NCI-H146 treated with DMSO at 0.1 percent for 48 hours (cell line): ENCODE results near the gene C1orf116.
A peak's percentile ranks its signal among the peaks of the same experiment; 100 is the strongest.
"Not testable (repeated sequence)": the region's sequence is repeated elsewhere in the genome, so short reads cannot be mapped to it uniquely, and the experiment has no call there.

Experiments used
- DNase-seq: peaks from one replicate; lab custom pipeline; 2025; ENCODE audit not compliant: unreplicated experiment; lab: John Stamatoyannopoulos, UW

Gene C1orf116

DNA sequence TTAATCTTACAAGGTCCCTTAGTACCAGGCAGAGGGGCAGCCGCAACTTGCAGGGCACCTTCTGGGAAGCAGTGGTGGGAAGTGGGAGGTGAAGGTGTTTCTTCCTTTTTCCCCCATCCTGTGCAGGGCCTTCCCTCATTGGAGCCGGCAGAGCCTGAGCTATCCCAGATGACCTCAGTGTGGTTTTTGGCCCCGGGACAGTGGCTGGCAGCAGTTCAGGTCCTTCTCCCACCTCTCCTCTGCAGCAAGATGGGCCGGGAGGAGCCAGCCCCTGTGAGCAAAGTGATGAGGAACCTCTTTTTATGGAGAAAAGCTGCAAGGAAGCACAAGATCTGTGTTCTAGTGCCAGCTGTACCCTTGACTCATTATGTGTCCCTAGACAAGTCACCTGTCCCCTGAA, 27.3 kb upstream of the C1orf116 start:
- DNase-seq = no peak

- no peak for DNase-seq
Observed at GRCh38 chr1:207058878-207059867, 26.6 kb upstream of the C1orf116 start.

DNA sequence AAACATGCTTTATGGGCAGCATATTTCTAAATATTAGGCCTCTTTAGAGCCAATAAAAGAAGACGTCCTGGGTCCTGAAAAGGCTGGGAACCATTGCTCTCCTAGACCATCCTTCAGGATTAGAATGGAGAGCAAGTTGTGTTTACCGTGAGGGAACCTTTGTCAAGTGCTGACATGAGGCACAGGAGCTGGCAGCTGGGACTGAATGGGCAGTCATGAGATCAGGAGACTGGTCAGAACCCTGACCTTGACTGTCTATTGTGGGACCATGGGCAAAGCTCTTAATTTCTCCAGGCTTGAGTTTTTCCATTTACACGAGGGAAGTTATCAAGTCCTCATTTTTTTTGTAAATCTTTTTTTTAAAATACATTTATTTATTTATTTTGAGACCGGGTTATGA, 25.7 kb upstream of the C1orf116 start:
- DNase-seq = no peak

DNA sequence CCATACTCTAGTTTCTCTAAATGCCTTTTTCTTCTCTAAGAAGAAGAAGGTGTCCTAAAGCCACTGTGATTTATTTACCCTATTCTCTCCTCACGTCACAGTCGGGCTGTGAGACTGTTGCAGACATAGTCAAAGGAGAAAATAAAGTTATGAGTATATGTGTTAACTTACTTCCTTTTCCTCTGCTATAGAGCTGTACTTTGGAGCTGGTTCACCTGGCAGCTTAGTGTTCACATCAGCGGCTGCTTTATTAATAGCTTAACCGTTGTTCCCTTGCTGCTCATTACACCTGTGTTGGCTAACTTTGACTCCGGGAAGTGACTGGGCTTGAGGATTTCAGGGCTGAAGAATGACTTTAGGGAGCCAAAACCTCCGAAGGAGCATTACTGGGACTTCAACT, 24.1 kb upstream of the C1orf116 start:
- no peak for DNase-seq

- DNase-seq = no peak
Observed at GRCh38 chr1:207055386-207056001, 22.9 kb upstream of the C1orf116 start.

- DNase-seq = no peak
Observed at GRCh38 chr1:207054491-207054890, 21.9 kb upstream of the C1orf116 start.

DNA sequence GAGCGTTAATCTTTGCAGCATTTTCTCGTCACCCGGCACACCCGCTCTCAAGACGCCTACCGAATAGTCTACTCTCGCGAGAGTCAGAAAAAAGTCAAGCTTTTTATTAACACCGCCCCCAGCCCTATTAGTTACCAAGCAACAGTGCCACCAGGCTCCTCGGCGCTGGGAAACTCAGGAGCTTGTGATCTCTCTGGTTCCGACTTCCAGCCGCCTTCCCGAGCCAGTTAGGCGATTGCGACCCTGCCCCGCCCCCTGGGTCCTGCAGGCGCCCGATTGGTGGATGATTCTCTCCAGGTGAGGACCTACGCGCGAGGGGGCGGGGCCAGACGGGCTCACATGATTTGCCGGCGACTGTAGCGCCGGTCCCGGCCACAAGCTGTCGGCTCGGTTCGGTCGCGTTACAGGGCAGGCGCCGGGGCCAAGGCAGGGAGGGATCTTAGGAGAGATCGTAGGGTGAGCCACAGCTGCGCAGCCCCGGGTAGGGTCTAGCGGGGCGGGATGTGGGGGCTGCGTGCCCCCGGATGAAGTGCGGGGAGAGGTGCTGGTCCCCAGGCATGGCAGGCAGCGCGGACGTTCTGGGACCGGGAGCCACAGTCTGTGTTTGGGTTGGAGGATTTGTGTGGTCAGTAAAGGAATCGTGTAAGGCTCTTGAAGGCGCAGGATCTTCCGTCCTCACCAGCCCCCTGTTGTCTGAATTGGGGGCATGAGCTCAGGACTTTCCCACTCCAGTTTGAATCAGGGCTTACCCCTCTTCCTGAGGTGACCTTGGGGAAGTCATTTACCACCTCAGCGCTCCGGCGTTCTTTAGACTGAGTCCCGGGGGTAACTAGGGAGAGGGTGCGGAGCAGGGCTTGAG, 20.6 kb upstream of the C1orf116 start, which contains the start of gene PFKFB2:
TSS of gene PFKFB2 (plus strand) at position 365 of the 859 bp plus-strand sequence. CDS start 1,443 bp downstream, outside the sequence.
- peak; percentile 98 for DNase-seq

DNA sequence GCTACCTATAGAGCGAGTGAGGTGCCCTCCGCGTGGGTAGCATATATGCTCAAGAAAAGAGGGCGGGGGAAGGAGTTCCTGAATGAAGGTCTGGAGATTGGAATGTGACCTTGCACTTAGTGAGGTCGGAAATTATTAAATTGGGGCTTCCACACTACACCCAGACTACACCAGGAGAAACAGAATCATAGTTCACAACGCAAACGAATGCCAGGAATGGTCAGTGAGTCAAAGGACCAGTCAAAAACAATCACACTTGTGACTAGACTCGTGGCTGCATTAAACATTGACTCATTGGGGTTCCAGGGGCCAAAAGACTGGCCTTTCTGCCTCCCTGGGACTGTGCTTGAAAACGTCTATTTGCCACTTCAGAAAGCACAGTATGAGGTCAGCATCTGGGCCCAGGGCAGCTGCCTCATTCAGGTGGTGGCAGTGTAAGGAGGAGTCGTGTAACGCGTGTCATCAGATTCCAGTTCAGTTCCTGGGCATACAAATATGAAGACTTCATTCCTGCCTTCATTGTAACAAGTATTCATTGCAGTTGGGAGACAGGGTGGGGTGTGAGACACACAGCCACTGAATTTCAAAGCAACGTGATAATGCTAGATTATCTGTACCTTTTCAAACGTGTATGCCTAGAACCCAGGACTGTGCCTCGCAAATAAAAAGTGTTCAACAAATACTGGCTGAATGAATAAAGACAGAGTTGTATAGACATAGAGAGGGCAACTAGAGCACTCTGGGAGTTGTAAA, 18.8 kb upstream of the C1orf116 start, which contains the start of gene YOD1:
TSS of gene YOD1 (minus strand) at position 18 of the 753 bp plus-strand sequence. CDS start 178 bp downstream, outside the sequence.
- DNase-seq = peak; percentile 43

DNA sequence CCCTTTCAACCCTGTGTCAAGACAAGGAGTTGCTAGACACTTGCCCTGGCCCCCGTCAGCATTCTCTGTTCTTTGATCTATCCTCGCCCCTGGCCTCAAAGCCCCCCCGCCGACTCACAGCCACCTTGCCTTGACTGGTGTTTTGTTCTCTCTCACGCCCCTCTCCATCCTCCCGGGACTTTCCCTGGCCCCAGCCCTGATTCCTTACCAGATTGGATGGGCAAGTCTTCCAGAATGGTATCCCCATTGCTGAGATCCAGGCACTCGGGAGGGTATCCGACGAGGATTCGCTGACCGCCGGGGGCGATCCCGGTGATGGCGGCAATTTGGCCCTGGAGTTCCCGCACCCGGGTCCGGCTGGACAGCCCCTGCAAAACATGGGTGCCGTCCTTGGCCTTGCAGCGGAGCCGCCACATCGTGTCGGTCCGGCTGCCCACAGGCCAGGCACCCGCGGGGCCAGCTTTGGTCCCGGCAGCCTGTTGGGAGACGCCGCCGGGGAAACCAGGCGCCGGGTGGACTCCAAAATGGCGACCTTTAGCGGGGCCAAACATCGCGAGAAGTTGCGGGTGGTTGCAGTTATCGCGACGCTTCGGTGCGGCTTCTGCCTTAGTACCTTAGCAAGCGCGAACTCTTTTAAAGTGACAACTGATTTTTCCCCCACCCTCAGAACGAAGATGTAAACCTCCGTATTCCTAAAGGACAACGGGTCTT, 18.1 kb upstream of the C1orf116 start:
- DNase-seq = peak; percentile 70

DNA sequence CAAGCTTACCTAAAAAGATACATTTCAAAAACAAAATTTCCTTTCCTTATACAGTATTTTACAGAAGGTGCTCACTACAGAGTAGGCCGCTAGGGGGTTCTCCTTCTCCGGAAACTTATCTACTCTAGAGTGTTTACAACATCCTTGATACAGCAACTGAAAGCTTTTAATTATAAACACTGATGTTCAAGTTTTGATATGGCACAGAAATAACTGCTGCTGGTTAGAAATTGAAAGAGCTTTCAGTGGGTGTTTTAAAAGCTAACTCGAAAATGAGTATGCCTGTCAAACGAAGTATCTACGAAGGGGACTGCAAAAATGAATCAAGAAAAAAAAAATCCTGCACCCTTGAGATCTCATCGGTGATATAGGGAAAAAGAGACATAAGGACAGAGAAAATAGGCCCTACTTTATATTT, 17.4 kb upstream of the C1orf116 start:
- peak; percentile 9 for DNase-seq

DNA sequence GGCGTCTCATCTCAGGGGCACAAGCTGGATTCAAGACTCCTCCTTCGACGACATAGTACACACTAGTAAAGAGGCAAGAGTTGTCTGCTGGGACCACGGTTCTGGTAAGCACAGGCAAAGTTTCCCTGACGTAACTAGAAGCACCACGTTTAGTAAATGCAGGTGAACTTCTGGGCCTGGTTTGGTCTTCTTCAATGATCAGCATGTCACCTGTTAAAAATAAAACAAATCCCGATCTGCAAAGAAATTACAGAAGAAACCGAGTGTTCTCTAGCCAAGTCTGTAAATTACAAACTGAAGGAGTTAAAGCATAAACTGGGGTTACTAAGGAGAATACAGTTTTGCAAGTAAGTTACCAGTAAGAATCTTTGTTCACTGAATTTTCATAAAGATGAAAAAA, 17.0 kb upstream of the C1orf116 start:
- no peak for DNase-seq

- DNase-seq = no peak
Observed at GRCh38 chr1:207049054-207049453, 16.5 kb upstream of the C1orf116 start.

DNA sequence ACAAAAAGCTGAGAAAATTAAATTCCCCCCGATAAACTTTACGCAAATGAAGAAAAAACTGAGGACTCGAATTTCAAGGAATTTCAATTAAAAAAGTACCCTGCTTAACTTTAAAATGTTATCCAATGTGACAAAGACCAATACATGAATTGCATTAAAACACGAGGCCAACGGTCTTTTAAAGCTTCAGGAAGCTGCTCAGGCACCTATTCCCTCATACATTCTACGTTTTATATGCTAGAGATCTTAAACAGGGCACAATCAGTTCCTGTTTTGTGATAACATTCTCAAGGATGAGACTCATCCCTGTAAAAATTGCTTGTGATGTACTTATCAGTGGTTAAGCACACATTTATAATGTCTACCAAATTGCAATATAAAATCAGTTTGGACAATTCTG, 15.5 kb upstream of the C1orf116 start:
- no peak for DNase-seq

- DNase-seq = no peak
Observed at GRCh38 chr1:207047505-207047904, 14.9 kb upstream of the C1orf116 start.

GRCh38 chr1:207045453-207045852, 12.9 kb upstream of the C1orf116 start:
- no peak for DNase-seq

- DNase-seq = not testable (repeated sequence)
Observed at GRCh38 chr1:207041397-207041796, 8.8 kb upstream of the C1orf116 start.

DNA sequence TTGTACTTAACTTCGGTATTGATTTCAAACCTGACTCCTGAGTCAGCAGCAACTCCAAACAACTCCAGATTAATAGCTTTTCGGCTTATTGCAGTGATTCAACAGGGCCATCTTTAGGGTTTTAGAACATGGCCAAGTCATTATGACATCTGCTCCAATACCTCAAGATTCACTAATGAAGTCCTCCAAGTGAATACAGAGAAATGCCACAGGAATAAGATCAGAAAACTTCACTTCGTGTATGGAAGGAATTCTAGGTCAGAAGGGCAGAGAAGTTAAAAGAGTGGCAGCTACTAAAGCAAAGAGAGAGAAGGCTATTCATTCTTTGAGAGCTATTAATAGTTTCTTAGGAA, 7.6 kb upstream of the C1orf116 start:
- no peak for DNase-seq

- no peak for DNase-seq
Observed at GRCh38 chr1:207039380-207040180, 7.0 kb upstream of the C1orf116 start.

DNA sequence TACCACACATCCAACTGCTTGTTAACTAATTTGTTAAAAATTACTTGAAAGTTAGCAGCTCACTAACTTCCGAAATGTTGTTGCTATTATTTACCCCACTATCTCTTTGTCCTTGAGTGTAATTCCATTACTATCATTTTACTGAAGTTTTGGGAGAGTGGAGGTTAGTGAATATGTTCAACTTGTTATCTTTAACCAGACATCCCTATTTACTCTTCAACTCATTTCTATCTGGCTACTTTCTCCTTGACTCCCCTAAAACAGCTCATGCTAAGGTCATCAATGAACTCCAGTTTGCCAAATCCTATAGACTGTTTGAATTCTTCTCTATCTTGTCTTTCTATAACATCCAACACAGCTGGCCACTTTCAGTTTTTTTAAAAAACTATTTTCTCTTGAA, 4.3 kb upstream of the C1orf116 start:
- DNase-seq = no peak
